DOHH2 (cell line): ENCODE results near the gene RPTOR.

Experiments
- H3F3A ChIP-seq: fragments of 200-600 bp; sonication (generic), shearing (Covaris generic); 2 replicates; pipeline ENCODE4 v1.6.0; 2016; ENCODE audit warnings: antibody characterized with exemption, mild to moderate bottlenecking; ENCODE audit not compliant: control insufficient read depth, insufficient read depth
- H3K27ac ChIP-seq: fragments of 200-600 bp; sonication (generic); 2 replicates; pipeline ENCODE4 v1.5.1; 2014; ENCODE audit warnings: low read depth, mild to moderate bottlenecking, low read length, moderate library complexity
- H3K27me3 ChIP-seq: fragments of 200-600 bp; sonication (generic); 2 replicates; pipeline ENCODE4 v1.6.1; 2014; ENCODE audit warnings: mild to moderate bottlenecking, low read length, mixed read lengths; ENCODE audit not compliant: control insufficient read depth
- H3K36me3 ChIP-seq: fragments of 200-600 bp; sonication (generic); 2 replicates; pipeline ENCODE4 v1.6.1; 2014; ENCODE audit warnings: mild to moderate bottlenecking, low read length, moderate library complexity, mixed read lengths; ENCODE audit not compliant: control insufficient read depth
- H3K4me1 ChIP-seq: fragments of 200-600 bp; sonication (generic); 2 replicates; pipeline ENCODE4 v1.6.1; 2014; ENCODE audit warnings: mild to moderate bottlenecking, low read length, mixed read lengths; ENCODE audit not compliant: control insufficient read depth
- H3K4me2 ChIP-seq: fragments of 200-600 bp; sonication (generic); 2 replicates; pipeline ENCODE4 v1.6.0; 2014; ENCODE audit warnings: mild to moderate bottlenecking, low read length, moderate library complexity
- H3K4me3 ChIP-seq: fragments of 200-600 bp; sonication (generic); 2 replicates; pipeline ENCODE4 v1.5.1; 2014; ENCODE audit warnings: mild to moderate bottlenecking, low read length, mixed read lengths
- H3K79me2 ChIP-seq: fragments of 200-600 bp; sonication (generic); 2 replicates; pipeline ENCODE4 v1.6.1; 2014; ENCODE audit warnings: mild to moderate bottlenecking, low read length, mixed read lengths; ENCODE audit not compliant: control insufficient read depth
- H3K9me2 ChIP-seq: fragments of 200-600 bp; sonication (generic); replicated peaks from 2 replicates; pipeline ENCODE4 v1.6.1; 2014; ENCODE audit warnings: mild to moderate bottlenecking, low read length, mixed read lengths; ENCODE audit not compliant: control insufficient read depth
- H3K9me3 ChIP-seq: fragments of 200-600 bp; sonication (generic); 2 replicates; pipeline ENCODE4 v1.6.1; 2014; ENCODE audit warnings: antibody characterized with exemption, low read length, mixed read lengths; ENCODE audit not compliant: control insufficient read depth, insufficient read depth
- H4K20me1 ChIP-seq: fragments of 200-600 bp; sonication (generic); 2 replicates; pipeline ENCODE4 v1.6.0; 2014; ENCODE audit warnings: low read depth, mild to moderate bottlenecking, antibody characterized with exemption, low read length, moderate library complexity; ENCODE audit not compliant: control insufficient read depth, insufficient read depth
- EZH2phosphoT487 ChIP-seq: fragments of 200-600 bp; sonication (generic); IDR thresholded peaks from 2 replicates; pipeline ENCODE4 v1.6.1; 2017; ENCODE audit warnings: borderline replicate concordance, mild to moderate bottlenecking, antibody characterized with exemption, low read length, moderate library complexity, mixed read lengths
- TF ChIP-seq, protein P1 (sequence below): fragments of 200-600 bp; sonication (generic); IDR thresholded peaks from one replicate; pipeline ENCODE4 v1.5.1; 2014; ENCODE audit warnings: antibody characterized with exemption, mild to moderate bottlenecking, low read depth, low read length; ENCODE audit not compliant: poor library complexity, severe bottlenecking

The RPTOR gene

DNA sequence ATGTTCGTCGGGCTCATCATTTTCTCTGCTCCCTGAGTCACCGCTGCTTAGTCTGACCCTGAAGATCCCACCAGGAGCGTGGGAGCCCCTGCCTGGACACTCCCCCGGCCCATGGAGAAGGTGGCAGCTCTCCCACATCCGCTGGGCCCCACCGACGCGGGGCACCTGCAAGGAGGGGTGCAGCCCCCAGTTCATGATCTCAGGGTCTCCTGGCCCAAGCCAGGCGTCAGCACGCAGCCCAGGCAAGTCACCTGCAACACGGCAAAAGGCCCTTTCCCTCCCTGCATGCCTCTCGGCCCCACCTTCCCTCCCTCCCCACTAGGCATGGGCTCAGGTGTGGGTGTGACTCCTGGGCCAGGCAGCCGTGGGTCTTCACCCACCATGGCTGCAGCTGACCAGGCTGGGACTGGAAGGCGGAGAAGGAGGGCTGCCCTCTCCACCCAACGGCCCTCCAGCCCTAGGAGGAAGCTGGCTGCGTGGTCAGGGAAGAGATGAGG, 437.3 kb downstream of the RPTOR start:
- no peak overlapping the region for H3K4me2 ChIP-seq
- H3K27ac ChIP-seq, result no peak overlapping the region
- H3K27me3 ChIP-seq, result peaks cover 7% of the 10 kb centered on the region; the same call in 1 of the 2 replicates
- H3K36me3 ChIP-seq, result no peaks in the 10 kb centered on the region
- H3F3A ChIP-seq, result no peaks in the 10 kb centered on the region
- H3K4me1 ChIP-seq, result peaks cover 2% of the 10 kb centered on the region; the same call in 1 of the 2 replicates
- no peaks in the 10 kb centered on the region for H3K79me2 ChIP-seq
- H4K20me1 ChIP-seq, result no peaks in the 10 kb centered on the region
- H3K4me3 ChIP-seq, result no peak overlapping the region
- TF ChIP-seq EZH2phosphoT487, result no peak
- TF ChIP-seq, protein P1, sequence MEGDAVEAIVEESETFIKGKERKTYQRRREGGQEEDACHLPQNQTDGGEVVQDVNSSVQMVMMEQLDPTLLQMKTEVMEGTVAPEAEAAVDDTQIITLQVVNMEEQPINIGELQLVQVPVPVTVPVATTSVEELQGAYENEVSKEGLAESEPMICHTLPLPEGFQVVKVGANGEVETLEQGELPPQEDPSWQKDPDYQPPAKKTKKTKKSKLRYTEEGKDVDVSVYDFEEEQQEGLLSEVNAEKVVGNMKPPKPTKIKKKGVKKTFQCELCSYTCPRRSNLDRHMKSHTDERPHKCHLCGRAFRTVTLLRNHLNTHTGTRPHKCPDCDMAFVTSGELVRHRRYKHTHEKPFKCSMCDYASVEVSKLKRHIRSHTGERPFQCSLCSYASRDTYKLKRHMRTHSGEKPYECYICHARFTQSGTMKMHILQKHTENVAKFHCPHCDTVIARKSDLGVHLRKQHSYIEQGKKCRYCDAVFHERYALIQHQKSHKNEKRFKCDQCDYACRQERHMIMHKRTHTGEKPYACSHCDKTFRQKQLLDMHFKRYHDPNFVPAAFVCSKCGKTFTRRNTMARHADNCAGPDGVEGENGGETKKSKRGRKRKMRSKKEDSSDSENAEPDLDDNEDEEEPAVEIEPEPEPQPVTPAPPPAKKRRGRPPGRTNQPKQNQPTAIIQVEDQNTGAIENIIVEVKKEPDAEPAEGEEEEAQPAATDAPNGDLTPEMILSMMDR, result no peak
- no peaks in the 10 kb centered on the region for H3K9me2 ChIP-seq
- H3K9me3 ChIP-seq, result no peaks in the 10 kb centered on the region

DNA sequence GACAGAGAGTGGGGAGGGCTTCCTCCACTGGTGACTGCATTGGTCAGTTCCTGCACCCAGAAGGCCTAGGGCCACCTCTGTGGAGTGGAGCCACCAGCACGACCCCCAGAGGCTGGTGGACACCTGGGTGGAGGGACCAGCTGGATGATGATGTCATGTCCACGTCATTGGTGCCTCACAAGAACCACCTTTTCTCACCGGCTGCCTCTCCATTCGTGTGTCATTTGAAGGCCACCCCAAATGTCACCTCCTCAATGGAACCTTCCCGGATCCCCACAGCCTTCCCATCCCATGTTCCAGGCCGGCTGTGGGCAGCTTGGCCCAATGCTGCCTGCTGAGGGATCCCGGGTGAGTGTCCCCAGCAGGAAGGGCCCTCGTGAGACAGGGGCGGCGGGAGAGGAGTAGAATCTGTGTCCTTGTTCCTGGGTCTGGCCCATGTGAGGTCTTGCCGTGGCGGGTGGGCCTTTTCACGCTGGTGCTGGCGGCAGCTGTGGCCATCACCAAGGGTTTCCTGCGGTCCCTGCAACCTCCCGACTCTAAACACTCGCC, 437.9 kb downstream of the RPTOR start:
- no peaks in the 10 kb centered on the region for H3K36me3 ChIP-seq
- no peaks in the 10 kb centered on the region for H3K9me2 ChIP-seq
- H3K27ac ChIP-seq, result no peak overlapping the region
- H4K20me1 ChIP-seq, result no peaks in the 10 kb centered on the region
- no peak for TF ChIP-seq EZH2phosphoT487
- TF ChIP-seq, protein P1, result no peak
- peaks cover 4% of the 10 kb centered on the region; the same call in 1 of the 2 replicates for H3K4me1 ChIP-seq
- no peaks in the 10 kb centered on the region for H3F3A ChIP-seq
- H3K27me3 ChIP-seq, result peaks cover 11% of the 10 kb centered on the region
- no peaks in the 10 kb centered on the region for H3K79me2 ChIP-seq
- no peak overlapping the region for H3K4me3 ChIP-seq
- H3K9me3 ChIP-seq, result no peaks in the 10 kb centered on the region
- no peak overlapping the region for H3K4me2 ChIP-seq

DNA sequence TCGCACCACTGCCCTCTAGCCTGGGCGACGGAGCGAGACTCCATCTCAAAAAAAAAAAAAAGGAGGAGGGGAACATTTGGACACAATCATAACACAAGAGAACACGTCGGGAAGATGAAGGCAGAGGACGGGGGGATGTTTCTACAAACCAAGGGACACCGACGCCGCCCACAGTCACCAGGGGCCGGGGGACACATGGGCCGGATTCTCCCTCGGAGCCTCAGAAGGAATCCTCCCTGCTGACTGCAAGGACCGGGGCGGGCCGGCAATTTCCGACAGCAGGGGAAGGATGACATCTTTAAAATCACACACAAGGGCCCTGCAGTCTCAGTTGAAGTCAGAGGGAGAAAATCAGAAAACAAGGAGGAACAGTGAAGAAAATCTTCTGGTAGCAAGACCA, 438.9 kb downstream of the RPTOR start:
- no peaks in the 10 kb centered on the region for H3K9me2 ChIP-seq
- peaks cover 4% of the 10 kb centered on the region; the same call in 1 of the 2 replicates for H3K4me1 ChIP-seq
- H3K36me3 ChIP-seq, result no peaks in the 10 kb centered on the region
- no peaks in the 10 kb centered on the region for H4K20me1 ChIP-seq
- no peak overlapping the region for H3K4me2 ChIP-seq
- no peak overlapping the region for H3K27ac ChIP-seq
- H3K9me3 ChIP-seq, result no peaks in the 10 kb centered on the region
- no peak overlapping the region for H3K4me3 ChIP-seq
- H3F3A ChIP-seq, result no peaks in the 10 kb centered on the region
- H3K27me3 ChIP-seq, result peaks cover 19% of the 10 kb centered on the region
- TF ChIP-seq, protein P1, result no peak
- no peak for TF ChIP-seq EZH2phosphoT487
- no peaks in the 10 kb centered on the region for H3K79me2 ChIP-seq
